Neuronal stem cell (in vitro differentiated cells): ENCODE data around the gene HOXB3.

ENCODE experiments used
- DNase-seq: peaks from one replicate; pipeline ENCODE4 v3.0.0-alpha.2; 2013; ENCODE audit warnings: low spot score
- H2AFZ ChIP-seq: one replicate; pipeline ENCODE4 v1.6.1; 2013; ENCODE audit warnings: mild to moderate bottlenecking, low read length, inconsistent platforms
- H2AK5ac ChIP-seq: 2 replicates; pipeline ENCODE4 v1.6.1; 2013; ENCODE audit warnings: low read depth, mild to moderate bottlenecking, inconsistent platforms, low read length, moderate library complexity, mixed read lengths
- H2BK120ac ChIP-seq: 2 replicates; pipeline ENCODE4 v1.6.1; 2013; ENCODE audit warnings: low read depth, mild to moderate bottlenecking, inconsistent platforms, low read length, moderate library complexity, mixed read lengths
- H2BK12ac ChIP-seq: one replicate; pipeline ENCODE4 v1.6.1; 2013; ENCODE audit warnings: low read length, inconsistent platforms
- H2BK15ac ChIP-seq: 2 replicates; pipeline ENCODE4 v1.6.1; 2013; ENCODE audit warnings: mild to moderate bottlenecking, low read length, inconsistent platforms, mixed read lengths
- H2BK5ac ChIP-seq: one replicate; pipeline ENCODE4 v1.6.1; 2013; ENCODE audit warnings: inconsistent platforms, mild to moderate bottlenecking, low read length, moderate library complexity
- H3K14ac ChIP-seq: one replicate; pipeline ENCODE4 v1.6.1; 2013; ENCODE audit warnings: low read length, inconsistent platforms
- H3K18ac ChIP-seq: 2 replicates; pipeline ENCODE4 v1.6.1; 2013; ENCODE audit warnings: low read length, inconsistent platforms
- H3K23ac ChIP-seq: 2 replicates; pipeline ENCODE4 v1.6.1; 2013; ENCODE audit warnings: low read depth, mild to moderate bottlenecking, mixed read lengths, low read length, inconsistent platforms; ENCODE audit not compliant: poor library complexity
- H3K27ac ChIP-seq: replicated peaks from 3 replicates; pipeline ENCODE4 v1.5.1; 2013; ENCODE audit warnings: low read length, inconsistent platforms
- H3K27me3 ChIP-seq, 3 experiments: 2 replicates each; pipeline ENCODE4 v1.6.1; 2013; ENCODE audit warnings: low read length in 3 of 3, mild to moderate bottlenecking in 2 of 3, inconsistent platforms in 1 of 3, low read depth in 1 of 3, mixed read lengths in 1 of 3, moderate library complexity in 1 of 3; ENCODE audit not compliant: control insufficient read depth in 3 of 3, insufficient read depth in 3 of 3
- H3K36me3 ChIP-seq, 2 donors: replicated peaks in 1 of 2; 2 replicates each; pipeline ENCODE4 v1.6.1; 2013; ENCODE audit warnings: low read length in 2 of 2; ENCODE audit not compliant: control insufficient read depth in 2 of 2, insufficient read depth in 2 of 2
- H3K4ac ChIP-seq: 2 replicates; pipeline ENCODE4 v1.6.1; 2013; ENCODE audit warnings: inconsistent platforms, mild to moderate bottlenecking, low read length, moderate library complexity
- H3K4me1 ChIP-seq, 2 donors: 1 replicate in 1 of 2; 2 replicates in 1 of 2; pipeline ENCODE4 v1.6.1; 2013; ENCODE audit warnings: low read length in 2 of 2, low read depth in 1 of 2; ENCODE audit not compliant: control insufficient read depth in 2 of 2, insufficient read depth in 1 of 2
- H3K4me2 ChIP-seq: one replicate; pipeline ENCODE4 v1.6.1; 2013; ENCODE audit warnings: mild to moderate bottlenecking, low read length, inconsistent platforms; ENCODE audit not compliant: insufficient read depth, poor library complexity, severe bottlenecking
- H3K4me3 ChIP-seq, 2 donors: 2 replicates each; pipeline ENCODE4 v1.5.1; 2013; ENCODE audit warnings: low read length in 2 of 2, mild to moderate bottlenecking in 2 of 2, inconsistent platforms in 1 of 2, moderate library complexity in 1 of 2
- H3K79me1 ChIP-seq: one replicate; pipeline ENCODE4 v1.6.1; 2013; ENCODE audit warnings: low read depth, mild to moderate bottlenecking, inconsistent platforms, low read length, moderate library complexity
- H3K9ac ChIP-seq: one replicate; pipeline ENCODE4 v1.6.1; 2013; ENCODE audit warnings: mild to moderate bottlenecking, low read depth, low read length, inconsistent platforms; ENCODE audit not compliant: poor library complexity
- H3K9me3 ChIP-seq, 2 donors: replicated peaks in 1 of 2; 2 replicates each; pipeline versions ENCODE3 to v1.6.1; 2013; ENCODE audit warnings: low read length in 2 of 2, mild to moderate bottlenecking in 2 of 2, inconsistent platforms in 1 of 2, low read depth in 1 of 2, mixed read lengths in 1 of 2, moderate library complexity in 1 of 2; ENCODE audit not compliant: control insufficient read depth in 2 of 2, insufficient read depth in 1 of 2
- H4K8ac ChIP-seq: one replicate; pipeline ENCODE4 v1.6.1; 2013; ENCODE audit warnings: low read depth, mild to moderate bottlenecking, inconsistent platforms, low read length, moderate library complexity
- H4K91ac ChIP-seq: one replicate; pipeline ENCODE4 v1.6.1; 2013; ENCODE audit warnings: low read length, low read depth, mild to moderate bottlenecking, inconsistent platforms; ENCODE audit not compliant: poor library complexity
- WGBS, 2 donors: extraction: QIAGEN DNeasy Blood & Tissue Kit; methylation state at CpG; one replicate each; pipeline ENCODE4 v1.1.7; 2013; ENCODE audit warnings: missing lambda C conversion rate in 2 of 2, mixed read lengths in 1 of 2; ENCODE audit not compliant: insufficient read length in 2 of 2, insufficient replicate concordance in 1 of 2; ENCODE audit errors: extremely low coverage in 2 of 2; 5-methylcytosine and 5-hydroxymethylcytosine counted together

Gene HOXB3

GRCh38 chr17:48615047-48615962 lies 25.3 kb upstream of the HOXB3 start, which contains the start of gene HOXB8:
Gene HOXB8, minus strand, starts transcription at chr17:48615292. Its CDS starts 588 bp downstream, at chr17:48614704.
- peaks cover 75 to 99% (median 99%) of the 10 kb centered on the region in 3 experiments for H3K27me3 ChIP-seq
- peaks cover 0 to 7% of the 10 kb centered on the region in 2 donors for H3K9me3 ChIP-seq
- H2AFZ ChIP-seq, result peak within 1 kb of the TSS; percentile 75
- DNase-seq, result no peak
- no peaks in the 10 kb centered on the region for H3K79me1 ChIP-seq
- no peak within 1 kb of the TSS for H2BK12ac ChIP-seq
- no peak within 1 kb of the TSS for H3K4ac ChIP-seq
- H2AK5ac ChIP-seq, result no peak within 1 kb of the TSS
- H3K23ac ChIP-seq, result no peak within 1 kb of the TSS
- H3K14ac ChIP-seq, result no peak within 1 kb of the TSS
- no peak within 1 kb of the TSS for H2BK5ac ChIP-seq
- no peak within 1 kb of the TSS for H4K91ac ChIP-seq
- no peak within 1 kb of the TSS for H3K9ac ChIP-seq
- no peak within 1 kb of the TSS for H2BK120ac ChIP-seq
- no peak within 1 kb of the TSS for H4K8ac ChIP-seq
- H3K4me3 ChIP-seq, result no peak within 1 kb of the TSS
- no peak within 1 kb of the TSS for H3K27ac ChIP-seq
- H3K4me2 ChIP-seq, result no peak within 1 kb of the TSS
- H3K4me1 ChIP-seq, result peaks cover 0 to 3% of the 10 kb centered on the region in 2 donors
- H3K36me3 ChIP-seq, result no peaks in the 10 kb centered on the region
- no peak within 1 kb of the TSS for H2BK15ac ChIP-seq
- peak within 1 kb of the TSS; percentile 38 for H3K18ac ChIP-seq
- no CpG with 5 or more reads among the region's 41 CpGs for WGBS, 2 donors

DNA sequence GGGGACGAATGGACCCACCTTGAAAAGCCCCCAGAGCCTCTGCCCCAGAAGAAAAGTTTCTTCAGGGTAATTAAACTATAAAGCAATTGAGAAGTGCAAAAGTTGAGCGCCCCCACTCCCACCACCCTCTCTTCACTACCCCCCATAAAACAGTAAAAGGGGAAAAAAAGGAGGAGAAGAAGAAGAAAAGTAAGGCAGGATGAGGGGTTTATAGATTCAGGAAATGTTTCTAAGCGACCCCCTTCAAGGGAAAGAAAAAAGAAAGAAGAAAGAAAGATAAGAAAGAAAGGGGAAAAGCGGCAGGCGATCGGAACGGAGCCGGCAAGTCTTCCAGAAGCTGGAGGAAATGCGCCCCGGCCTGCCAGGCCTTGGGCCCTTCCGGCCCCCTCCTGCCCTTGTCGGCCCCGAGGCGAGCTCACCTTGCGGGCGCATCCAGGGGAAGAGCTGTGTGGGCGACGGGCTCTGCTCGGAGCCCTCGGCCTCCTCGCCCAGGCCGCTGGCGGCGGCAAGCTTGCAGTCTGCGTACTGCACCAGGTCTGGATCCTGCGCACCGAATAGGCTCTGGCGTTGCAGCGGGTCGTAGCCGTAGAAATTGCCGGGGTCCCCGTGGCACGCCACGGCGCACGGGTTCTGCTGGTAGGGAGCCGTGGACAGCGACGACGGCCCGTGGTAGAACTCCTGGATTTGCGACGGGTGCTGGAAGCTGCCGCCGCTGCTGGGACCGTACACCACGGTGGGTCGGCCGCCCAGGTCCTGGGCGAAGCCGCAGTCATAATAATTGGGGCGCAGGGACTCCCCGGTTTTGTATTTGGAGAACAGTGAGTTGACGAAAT lies 24.0 kb upstream of the HOXB3 start:
- no CpG with 5 or more reads among the region's 55 CpGs for WGBS, 2 donors
- no peak for DNase-seq

DNA sequence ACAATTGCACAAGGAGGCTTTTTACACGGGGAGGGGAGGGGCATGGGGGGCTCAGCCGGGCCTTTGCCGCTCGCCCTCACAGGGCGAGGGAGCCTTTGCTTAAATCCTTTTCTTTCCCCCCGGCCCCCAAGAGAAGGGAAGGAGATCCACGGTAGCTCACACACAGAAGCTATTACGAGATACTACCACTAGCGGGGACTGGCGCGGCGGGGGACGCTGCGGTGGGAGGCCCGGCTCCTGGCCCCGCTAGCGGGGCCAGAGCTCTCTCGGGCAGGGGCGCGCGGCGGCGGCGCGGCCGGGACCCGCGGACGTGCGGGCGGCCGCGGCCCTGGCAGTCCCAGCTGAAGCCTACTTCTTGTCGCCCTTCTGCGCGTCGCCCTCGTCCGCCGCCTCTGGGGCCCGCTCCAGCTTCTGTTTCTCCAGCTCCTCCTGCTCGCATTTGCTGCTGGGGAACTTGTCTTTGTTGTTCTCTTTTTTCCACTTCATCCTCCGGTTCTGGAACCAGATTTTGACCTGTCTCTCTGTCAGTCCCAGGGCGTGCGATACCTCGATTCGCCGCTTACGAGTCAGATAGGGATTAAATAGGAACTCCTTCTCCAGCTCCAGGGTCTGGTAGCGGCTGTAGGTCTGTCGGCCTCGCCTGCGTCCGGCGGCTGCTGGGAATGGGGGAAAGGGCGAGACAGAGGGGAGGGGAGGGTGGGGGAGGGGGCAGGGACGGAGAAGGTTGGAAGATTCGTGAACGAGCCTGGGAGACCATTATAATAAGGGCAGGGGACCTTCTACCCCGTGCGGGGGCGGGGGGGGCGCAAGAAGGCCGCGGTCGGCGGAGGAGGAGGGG lies 23.0 kb upstream of the HOXB3 start:
- no peak overlapping the region for H3K9ac ChIP-seq
- H2BK12ac ChIP-seq, result no peak overlapping the region
- H3K14ac ChIP-seq, result no peak overlapping the region
- no peak overlapping the region for H4K91ac ChIP-seq
- H3K4me2 ChIP-seq, result no peak overlapping the region
- H3K79me1 ChIP-seq, result no peaks in the 10 kb centered on the region
- H2AFZ ChIP-seq, result peak overlapping the region; percentile 83
- peaks cover 75 to 99% (median 98%) of the 10 kb centered on the region in 3 experiments for H3K27me3 ChIP-seq
- no peak overlapping the region for H3K27ac ChIP-seq
- H3K4ac ChIP-seq, result no peak overlapping the region
- H2BK120ac ChIP-seq, result no peak overlapping the region
- DNase-seq, result no peak
- no peak overlapping the region for H3K18ac ChIP-seq
- H3K4me1 ChIP-seq, result peaks cover 0 to 3% of the 10 kb centered on the region in 2 donors
- H2BK5ac ChIP-seq, result no peak overlapping the region
- peaks cover 4 to 10% of the 10 kb centered on the region in 2 donors for H3K9me3 ChIP-seq
- H3K23ac ChIP-seq, result no peak overlapping the region
- no peak overlapping the region for H2BK15ac ChIP-seq
- WGBS, 2 donors, result no CpG with 5 or more reads among the region's 67 CpGs
- H3K36me3 ChIP-seq, result no peaks in the 10 kb centered on the region
- no peak overlapping the region for H2AK5ac ChIP-seq
- H3K4me3 ChIP-seq, result no peak overlapping the region
- H4K8ac ChIP-seq, result no peak overlapping the region

More for the DNA sequence above, 24.0 kb upstream of the HOXB3 start:
- no peak overlapping the region for H3K9ac ChIP-seq
- peaks cover 0 to 3% of the 10 kb centered on the region in 2 donors for H3K4me1 ChIP-seq
- H2AFZ ChIP-seq, result peak overlapping the region; percentile 75
- peaks cover 77 to 99% (median 99%) of the 10 kb centered on the region in 3 experiments for H3K27me3 ChIP-seq
- H2AK5ac ChIP-seq, result no peak overlapping the region
- no peak overlapping the region for H3K4me2 ChIP-seq
- H2BK120ac ChIP-seq, result no peak overlapping the region
- no peak overlapping the region for H3K23ac ChIP-seq
- H2BK15ac ChIP-seq, result no peak overlapping the region
- H3K14ac ChIP-seq, result no peak overlapping the region
- peaks cover under 1 to 10% of the 10 kb centered on the region in 2 donors for H3K9me3 ChIP-seq
- peak overlapping the region; percentile 38 for H3K18ac ChIP-seq
- no peak overlapping the region for H3K27ac ChIP-seq
- no peak overlapping the region for H4K91ac ChIP-seq
- H3K79me1 ChIP-seq, result no peaks in the 10 kb centered on the region
- H3K36me3 ChIP-seq, result no peaks in the 10 kb centered on the region
- H3K4ac ChIP-seq, result no peak overlapping the region
- H2BK12ac ChIP-seq, result no peak overlapping the region
- H3K4me3 ChIP-seq, result no peak overlapping the region
- H4K8ac ChIP-seq, result no peak overlapping the region
- H2BK5ac ChIP-seq, result no peak overlapping the region
